Endothelial cell of umbilical vein (primary cell): ENCODE measurements around the gene TSPAN8. TPM values are rescaled to one million over a fixed set of nuclear protein-coding genes. Genes with fewer than 3 reads are reported as not detected.

ENCODE experiments used
- BruUV-seq: library from RNA; stranded (reverse); fragments of 400-500 nt; replicated peaks from 2 replicates; lab custom pipeline; 2021; lab: Mats Ljungman, UMichigan
- CTCF ChIA-PET: fragments of 300-600, 350-600 bp; sonication (Branson Sonifier 250); formaldehyde crosslinking; loops from one replicate; lab custom pipeline; 2021; ENCODE audit warnings: antibody characterized with exemption, inconsistent platforms; lab: Charles Lee
- POLR2A ChIA-PET: fragments of 300-600, 350-600 bp; sonication (Branson Sonifier 250); formaldehyde crosslinking; loops from one replicate; lab custom pipeline; 2021; ENCODE audit warnings: antibody characterized with exemption, inconsistent platforms; lab: Charles Lee
- DNase-seq: peaks from one replicate; pipeline ENCODE4 v3.0.0-alpha.2; 2011; ENCODE audit warnings: low read depth, low spot score
- FAIRE-seq: peaks from 2 replicates; lab custom pipeline; 2011; peaks lifted over from hg19 to GRCh38; lab: Jason Lieb, UNC
- H2AFZ ChIP-seq: 2 replicates; pipeline ENCODE4 v1.6.0; 2012; ENCODE audit warnings: low read depth, low read length, control low read depth, inconsistent platforms
- H3K27ac ChIP-seq: 2 replicates; pipeline ENCODE4 v1.5.1; 2011; ENCODE audit warnings: low read depth, mild to moderate bottlenecking, control low read depth, low read length, moderate library complexity; ENCODE audit not compliant: insufficient read depth
- H3K27me3 ChIP-seq, 2 experiments: 2 replicates each; pipeline versions ENCODE4 v1.6.0 to v1.6.1; 2011; ENCODE audit warnings: low read length in 2 of 2, mixed read lengths in 1 of 2; ENCODE audit not compliant: control insufficient read depth in 2 of 2, insufficient read depth in 2 of 2
- H3K36me3 ChIP-seq, 2 experiments: 2 replicates in 1 of 2; 3 replicates in 1 of 2; pipeline ENCODE4 v1.5.1; 2011; ENCODE audit warnings: low read length in 2 of 2, mild to moderate bottlenecking in 1 of 2, moderate library complexity in 1 of 2; ENCODE audit not compliant: control insufficient read depth in 2 of 2, insufficient read depth in 2 of 2; ENCODE audit errors: extremely low read depth in 1 of 2
- H3K4me1 ChIP-seq: 3 replicates; pipeline ENCODE4 v1.5.1; 2011; ENCODE audit warnings: mild to moderate bottlenecking, low read length; ENCODE audit not compliant: control insufficient read depth, insufficient read depth; ENCODE audit errors: extremely low read depth
- H3K4me2 ChIP-seq: 2 replicates; pipeline ENCODE4 v1.6.1; 2011; ENCODE audit warnings: low read length, control low read depth, mixed read lengths; ENCODE audit not compliant: insufficient read depth
- H3K4me3 ChIP-seq, 3 experiments: fragments of 200-600 bp in 1 of 3; sonication (generic), shearing (Covaris generic) in 1 of 3; replicated peaks in 1 of 3; 2 replicates each; pipeline ENCODE4 v1.5.1; 2011 to 2016; ENCODE audit warnings: control low read depth in 3 of 3, low read length in 3 of 3, mild to moderate bottlenecking in 2 of 3, inconsistent platforms in 1 of 3, low read depth in 1 of 3, moderate library complexity in 1 of 3; ENCODE audit not compliant: insufficient read depth in 1 of 3
- H3K79me2 ChIP-seq: 2 replicates; pipeline ENCODE4 v1.6.0; 2012; ENCODE audit warnings: low read length, inconsistent platforms; ENCODE audit not compliant: control insufficient read depth, insufficient read depth
- H3K9ac ChIP-seq: replicated peaks from 2 replicates; pipeline ENCODE3; 2011; ENCODE audit warnings: low read length, control low read depth; ENCODE audit not compliant: insufficient read depth; ENCODE audit errors: extremely low read depth
- H3K9me1 ChIP-seq: replicated peaks from 3 replicates; pipeline ENCODE4 v1.6.0; 2011; ENCODE audit warnings: mild to moderate bottlenecking, low read length; ENCODE audit not compliant: control insufficient read depth, insufficient read depth; ENCODE audit errors: extremely low read depth
- H3K9me3 ChIP-seq: replicated peaks from 2 replicates; pipeline ENCODE4 v1.5.1; 2012; ENCODE audit warnings: low read length, inconsistent platforms; ENCODE audit not compliant: control insufficient read depth, insufficient read depth
- H4K20me1 ChIP-seq: replicated peaks from 2 replicates; pipeline ENCODE3; 2011; ENCODE audit warnings: mild to moderate bottlenecking, low read length; ENCODE audit not compliant: control insufficient read depth, insufficient read depth; ENCODE audit errors: extremely low read depth
- EZH2 ChIP-seq: IDR thresholded peaks from 2 replicates; pipeline ENCODE4 v1.6.1; 2012; ENCODE audit warnings: borderline replicate concordance, low read depth, mild to moderate bottlenecking, moderate library complexity, low read length, inconsistent platforms; ENCODE audit not compliant: severe bottlenecking
- FOS ChIP-seq: IDR thresholded peaks from 2 replicates; pipeline ENCODE4 v1.6.1; 2011; ENCODE audit warnings: mild to moderate bottlenecking, low read length, moderate library complexity, borderline replicate concordance; ENCODE audit not compliant: insufficient read depth
- GATA2 ChIP-seq: IDR thresholded peaks from 2 replicates; pipeline ENCODE4 v1.7.0; 2011; ENCODE audit warnings: low read depth, mild to moderate bottlenecking, moderate library complexity, mixed read lengths, low read length; ENCODE audit not compliant: insufficient read length, insufficient read depth
- JUN ChIP-seq: IDR thresholded peaks from 2 replicates; pipeline ENCODE4 v1.6.1; 2011; ENCODE audit warnings: borderline replicate concordance, low read depth; ENCODE audit not compliant: insufficient read length, insufficient read depth
- MYC ChIP-seq: IDR thresholded peaks from one replicate; pipeline ENCODE4 v1.6.1; 2011; ENCODE audit warnings: mild to moderate bottlenecking, low read depth, low read length
- POLR2AphosphoS5 ChIP-seq: IDR thresholded peaks from 2 replicates; pipeline ENCODE4 v1.6.1; 2012; ENCODE audit warnings: low read depth, mild to moderate bottlenecking, control low read depth, low read length, moderate library complexity; ENCODE audit not compliant: insufficient read depth
- dilution Hi-C: fragments of 300-500 bp; cut with MboI; formaldehyde crosslinking; loops from one replicate; pipeline ENCODE4 v1.15.0; 2019; ENCODE audit warnings: low sequenced_read_pairs; ENCODE audit not compliant: extremely low pct_ligation_motif_present
- intact Hi-C: fragments of 100-400 bp; cut with micrococcal nuclease; formaldehyde crosslinking; loops from one replicate; pipeline ENCODE4 v1.10.0; 2022
- polyA plus RNA-seq, 4 experiments: library from polyadenylated mRNA; depleted of rRNA in 3 of 4; stranded (reverse) in 3 of 4; unstranded in 1 of 4; fragments of >200 nt; gene quantifications; 2 replicates each; pipeline versions ENCODE4 v1.2.1 to v1.2.3, GENCODE V29; 2011 to 2012; ENCODE audit warnings: missing spikeins in 1 of 4
- total RNA-seq: library from RNA; stranded (reverse); gene quantifications from 2 replicates; pipeline ENCODE4 v1.2.3, GENCODE V29; 2021
- TF ChIP-seq, protein P1 (sequence below): IDR thresholded peaks from 2 replicates; pipeline ENCODE4 v1.6.1; 2011; ENCODE audit not compliant: insufficient read depth, insufficient read length
- TF ChIP-seq, protein P2 (sequence below), 2 donors: IDR thresholded peaks; 1 replicate in 1 of 2; 2 replicates in 1 of 2; pipeline ENCODE4 v1.5.1; 2011; ENCODE audit warnings: low read length in 2 of 2, mild to moderate bottlenecking in 2 of 2, moderate library complexity in 2 of 2, control low read depth in 1 of 2, inconsistent platforms in 1 of 2, low read depth in 1 of 2; ENCODE audit not compliant: insufficient read depth in 1 of 2; ENCODE audit errors: extremely low read depth in 1 of 2

TSPAN8 gene
- total and polyA plus RNA-seq, 2 donors (not counting 3 experiments of a cell fraction or from before 2014, with no cell fraction given) = 1.2 to 1.6 TPM

DNA sequence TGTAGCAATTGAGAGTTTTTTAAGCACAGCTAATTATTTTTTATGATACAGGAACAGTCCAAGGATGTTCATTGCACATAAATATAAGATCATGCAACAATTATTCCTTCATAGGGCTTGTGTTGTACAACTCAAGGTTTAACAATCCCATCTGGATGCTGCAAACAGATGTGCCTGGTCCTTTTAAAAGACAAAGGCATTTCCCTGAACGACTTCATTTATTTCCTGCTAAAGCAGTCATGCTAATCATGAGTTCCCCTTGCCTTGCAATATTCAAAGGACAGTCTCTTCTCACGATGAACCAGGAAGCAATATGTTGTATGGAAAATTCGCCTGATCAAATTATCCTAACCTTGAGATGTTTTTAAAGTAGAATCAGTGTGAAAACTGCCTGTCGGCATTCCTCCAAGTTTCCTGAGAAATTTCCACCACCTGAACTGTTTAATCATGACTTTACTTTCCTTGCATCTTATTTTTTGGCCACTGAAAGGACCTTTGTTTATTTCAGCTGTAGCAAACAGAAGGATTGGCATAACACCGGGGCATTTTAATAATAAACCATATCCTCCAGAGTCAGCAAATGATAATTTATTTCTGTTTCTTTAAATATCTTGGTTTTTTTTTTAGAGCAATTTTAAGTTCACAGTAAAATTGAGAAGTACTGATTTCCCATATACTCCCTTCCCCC, 33.9 kb upstream of the TSPAN8 start:
- dilution Hi-C loops (no loop called here), intact Hi-C loops (no loop called here)
- BruUV-seq = no TSS peak
- no peaks in the 10 kb centered on the region for H3K4me1 ChIP-seq
- H3K27me3 ChIP-seq = peaks cover 3 to 6% of the 10 kb centered on the region in 2 experiments
- no peaks in the 10 kb centered on the region for H3K9me3 ChIP-seq
- H3K9me1 ChIP-seq = no peaks in the 10 kb centered on the region
- no peaks in the 10 kb centered on the region for H3K79me2 ChIP-seq
- no peak overlapping the region for H3K27ac ChIP-seq
- H3K4me2 ChIP-seq = no peak overlapping the region
- FAIRE-seq (no peak), DNase-seq (no peak)
- no peaks in the 10 kb centered on the region for H4K20me1 ChIP-seq
- TF ChIP-seq GATA2 = no peak
- no peak for TF ChIP-seq EZH2
- no peak for TF ChIP-seq FOS
- TF ChIP-seq, protein P1, sequence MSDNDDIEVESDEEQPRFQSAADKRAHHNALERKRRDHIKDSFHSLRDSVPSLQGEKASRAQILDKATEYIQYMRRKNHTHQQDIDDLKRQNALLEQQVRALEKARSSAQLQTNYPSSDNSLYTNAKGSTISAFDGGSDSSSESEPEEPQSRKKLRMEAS = no peak
- no peak for TF ChIP-seq MYC
- TF ChIP-seq POLR2AphosphoS5 = no peak
- TF ChIP-seq JUN = no peak
- TF ChIP-seq, protein P2, sequence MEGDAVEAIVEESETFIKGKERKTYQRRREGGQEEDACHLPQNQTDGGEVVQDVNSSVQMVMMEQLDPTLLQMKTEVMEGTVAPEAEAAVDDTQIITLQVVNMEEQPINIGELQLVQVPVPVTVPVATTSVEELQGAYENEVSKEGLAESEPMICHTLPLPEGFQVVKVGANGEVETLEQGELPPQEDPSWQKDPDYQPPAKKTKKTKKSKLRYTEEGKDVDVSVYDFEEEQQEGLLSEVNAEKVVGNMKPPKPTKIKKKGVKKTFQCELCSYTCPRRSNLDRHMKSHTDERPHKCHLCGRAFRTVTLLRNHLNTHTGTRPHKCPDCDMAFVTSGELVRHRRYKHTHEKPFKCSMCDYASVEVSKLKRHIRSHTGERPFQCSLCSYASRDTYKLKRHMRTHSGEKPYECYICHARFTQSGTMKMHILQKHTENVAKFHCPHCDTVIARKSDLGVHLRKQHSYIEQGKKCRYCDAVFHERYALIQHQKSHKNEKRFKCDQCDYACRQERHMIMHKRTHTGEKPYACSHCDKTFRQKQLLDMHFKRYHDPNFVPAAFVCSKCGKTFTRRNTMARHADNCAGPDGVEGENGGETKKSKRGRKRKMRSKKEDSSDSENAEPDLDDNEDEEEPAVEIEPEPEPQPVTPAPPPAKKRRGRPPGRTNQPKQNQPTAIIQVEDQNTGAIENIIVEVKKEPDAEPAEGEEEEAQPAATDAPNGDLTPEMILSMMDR (IDR thresholded peaks at IDR 0.05; ENCODE audit: extremely low read depth in 1 of 2, insufficient read depth in 1 of 2, low read depth in 1 of 2, low read length in 2 of 2) = no peak
- no peaks in the 10 kb centered on the region for H3K36me3 ChIP-seq
- POLR2A ChIA-PET = no interaction called here
- CTCF ChIA-PET = no interaction called here
- no peak overlapping the region for H3K9ac ChIP-seq
- H3K4me3 ChIP-seq = no peak overlapping the region
- no peak overlapping the region for H2AFZ ChIP-seq
